OCI-LY3 (cell line): ENCODE results near the gene PPP1R3C.

Source experiments
- H2AFZ ChIP-seq: fragments of 200-600, 300-600 bp; shearing (Covaris generic); 2 replicates; pipeline ENCODE4 v1.6.0; 2014; ENCODE audit warnings: antibody characterized with exemption, low read depth, low read length
- H3K27ac ChIP-seq: fragments of 200-600, 300-600 bp; sonication (generic); 2 replicates; pipeline ENCODE4 v1.5.1; 2014; ENCODE audit warnings: mild to moderate bottlenecking, low read length, moderate library complexity, mixed read lengths
- H3K27me3 ChIP-seq: fragments of 200-600, 300-600 bp; sonication (generic); 2 replicates; pipeline ENCODE4 v1.6.1; 2014; ENCODE audit warnings: low read depth, low read length, mixed read lengths
- H3K36me3 ChIP-seq: fragments of 200-600, 300-600 bp; sonication (generic); replicated peaks from 2 replicates; pipeline ENCODE3; 2014; ENCODE audit warnings: low read depth, low read length, mixed read lengths
- H3K4me1 ChIP-seq: fragments of 300-600, 200-600 bp; sonication (generic); 2 replicates; pipeline ENCODE4 v1.6.1; 2014; ENCODE audit warnings: low read length, mixed read lengths
- H3K4me2 ChIP-seq: fragments of 200-600, 300-600 bp; sonication (generic); 2 replicates; pipeline ENCODE4 v1.6.1; 2014; ENCODE audit warnings: low read length, mixed read lengths
- H3K4me3 ChIP-seq: fragments of 300-600, 200-600 bp; sonication (generic); 2 replicates; pipeline ENCODE4 v1.5.1; 2014; ENCODE audit warnings: antibody characterized with exemption, mild to moderate bottlenecking, low read length, moderate library complexity
- H3K79me2 ChIP-seq: fragments of 300-600, 200-600 bp; shearing (Covaris generic); 2 replicates; pipeline ENCODE4 v1.6.1; 2014; ENCODE audit warnings: mild to moderate bottlenecking, low read length, mixed read lengths
- H3K9ac ChIP-seq: fragments of 300-600, 200-600 bp; shearing (Covaris generic); 2 replicates; pipeline ENCODE4 v1.6.0; 2014; ENCODE audit warnings: mild to moderate bottlenecking, low read length, moderate library complexity
- H3K9me3 ChIP-seq: fragments of 200-600, 300-600 bp; shearing (Covaris generic); 2 replicates; pipeline ENCODE4 v1.6.1; 2014; ENCODE audit warnings: low read length, mixed read lengths; ENCODE audit not compliant: insufficient read depth
- H4K20me1 ChIP-seq: fragments of 200-600, 300-600 bp; sonication (generic); 2 replicates; pipeline ENCODE4 v1.6.1; 2016; ENCODE audit warnings: low read length, mixed read lengths; ENCODE audit not compliant: insufficient read depth
- EZH2phosphoT487 ChIP-seq: fragments of 200-600 bp; shearing (Covaris generic); IDR thresholded peaks from 2 replicates; pipeline ENCODE4 v1.6.1; 2018; ENCODE audit warnings: antibody characterized with exemption, mixed run types, low read depth
- TF ChIP-seq, protein P1 (sequence below): fragments of 200-600, 300-600 bp; sonication (generic); IDR thresholded peaks from 2 replicates; pipeline ENCODE4 v1.5.1; 2014; ENCODE audit warnings: antibody characterized with exemption, low read length, low read depth

The PPP1R3C gene

DNA sequence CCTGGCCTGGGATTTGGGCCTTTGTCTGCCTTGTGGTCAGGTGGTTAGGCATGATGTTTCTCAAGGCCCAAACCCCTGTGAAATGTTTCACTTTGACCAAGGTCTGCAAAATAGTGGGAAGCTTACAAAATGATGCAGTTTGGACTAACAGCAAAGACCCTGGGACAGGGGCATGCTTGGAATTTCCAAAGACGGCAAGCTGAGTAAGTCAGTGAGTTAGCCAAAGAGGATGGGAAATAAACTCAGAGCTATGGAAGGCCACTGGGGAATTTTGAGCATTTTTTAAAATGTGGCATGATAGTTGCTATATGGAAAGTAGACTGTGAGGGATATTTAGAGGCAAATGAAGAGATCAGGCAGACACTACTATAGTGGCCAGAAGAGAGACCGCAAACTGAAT is 31.6 kb upstream of the PPP1R3C start:
- 0 out of 2 replicates have a peak, but pooled peaks cover 6% of the 10 kb centered on the region for H3K4me1 ChIP-seq
- H3K36me3 ChIP-seq: no peaks in the 10 kb centered on the region
- no peak overlapping the region for H3K4me3 ChIP-seq
- H4K20me1 ChIP-seq: no peaks in the 10 kb centered on the region
- no peak overlapping the region for H3K9ac ChIP-seq
- H3K4me2 ChIP-seq: no peak overlapping the region
- no peaks in the 10 kb centered on the region for H3K27me3 ChIP-seq
- no peak overlapping the region for H2AFZ ChIP-seq
- no peaks in the 10 kb centered on the region for H3K79me2 ChIP-seq
- H3K9me3 ChIP-seq: no peaks in the 10 kb centered on the region
- no peak overlapping the region for H3K27ac ChIP-seq
- TF ChIP-seq, protein P1, sequence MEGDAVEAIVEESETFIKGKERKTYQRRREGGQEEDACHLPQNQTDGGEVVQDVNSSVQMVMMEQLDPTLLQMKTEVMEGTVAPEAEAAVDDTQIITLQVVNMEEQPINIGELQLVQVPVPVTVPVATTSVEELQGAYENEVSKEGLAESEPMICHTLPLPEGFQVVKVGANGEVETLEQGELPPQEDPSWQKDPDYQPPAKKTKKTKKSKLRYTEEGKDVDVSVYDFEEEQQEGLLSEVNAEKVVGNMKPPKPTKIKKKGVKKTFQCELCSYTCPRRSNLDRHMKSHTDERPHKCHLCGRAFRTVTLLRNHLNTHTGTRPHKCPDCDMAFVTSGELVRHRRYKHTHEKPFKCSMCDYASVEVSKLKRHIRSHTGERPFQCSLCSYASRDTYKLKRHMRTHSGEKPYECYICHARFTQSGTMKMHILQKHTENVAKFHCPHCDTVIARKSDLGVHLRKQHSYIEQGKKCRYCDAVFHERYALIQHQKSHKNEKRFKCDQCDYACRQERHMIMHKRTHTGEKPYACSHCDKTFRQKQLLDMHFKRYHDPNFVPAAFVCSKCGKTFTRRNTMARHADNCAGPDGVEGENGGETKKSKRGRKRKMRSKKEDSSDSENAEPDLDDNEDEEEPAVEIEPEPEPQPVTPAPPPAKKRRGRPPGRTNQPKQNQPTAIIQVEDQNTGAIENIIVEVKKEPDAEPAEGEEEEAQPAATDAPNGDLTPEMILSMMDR: no peak
- no peak for TF ChIP-seq EZH2phosphoT487

GRCh38 chr10:91662993-91663392 is 30.1 kb upstream of the PPP1R3C start:
- no peaks in the 10 kb centered on the region for H3K27me3 ChIP-seq
- no peaks in the 10 kb centered on the region for H3K9me3 ChIP-seq
- H2AFZ ChIP-seq: no peak overlapping the region
- no peaks in the 10 kb centered on the region for H3K36me3 ChIP-seq
- H3K4me2 ChIP-seq: no peak overlapping the region
- H3K4me3 ChIP-seq: no peak overlapping the region
- no peaks in the 10 kb centered on the region for H4K20me1 ChIP-seq
- TF ChIP-seq EZH2phosphoT487: no peak
- TF ChIP-seq, protein P1: no peak
- H3K79me2 ChIP-seq: no peaks in the 10 kb centered on the region
- 0 out of 2 replicates have a peak, but pooled peaks cover 6% of the 10 kb centered on the region for H3K4me1 ChIP-seq
- no peak overlapping the region for H3K27ac ChIP-seq
- H3K9ac ChIP-seq: no peak overlapping the region

DNA sequence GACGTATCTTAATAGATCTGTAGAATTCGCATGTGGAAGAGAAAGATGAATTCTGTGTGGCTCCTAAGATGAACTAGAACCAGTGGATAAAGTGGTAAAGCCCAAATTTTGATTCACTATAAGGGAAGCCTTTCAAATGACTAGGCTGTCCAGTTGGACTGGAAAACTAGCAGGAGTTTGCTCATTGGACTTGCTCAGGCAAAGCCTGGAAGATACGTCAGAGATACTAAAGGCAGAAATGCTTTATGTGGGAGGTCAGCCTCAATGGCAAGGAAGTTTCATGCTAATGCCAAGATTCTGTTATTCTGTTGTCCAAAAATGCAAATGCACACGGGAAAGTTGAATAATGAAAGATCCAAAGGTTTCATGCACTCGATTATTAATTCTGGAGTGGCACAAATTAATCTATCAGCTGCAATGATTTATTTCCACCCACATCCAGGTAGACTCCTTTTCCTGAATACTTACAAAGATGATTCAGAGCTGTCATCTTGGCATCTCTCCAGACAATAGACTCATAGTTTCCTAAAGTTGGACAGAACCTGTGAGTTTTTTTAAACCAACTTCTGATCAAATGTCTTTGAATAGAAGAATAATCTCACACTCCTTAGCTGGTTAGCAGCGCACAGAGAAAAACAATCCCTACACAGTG is 20.5 kb upstream of the PPP1R3C start:
- TF ChIP-seq EZH2phosphoT487: no peak
- TF ChIP-seq, protein P1: no peak
- Histone ChIP-seq H3K27ac (no peak overlapping the region), H2AFZ (no peak overlapping the region), H3K36me3 (no peaks in the 10 kb centered on the region), H3K9ac (no peak overlapping the region), H3K4me3 (no peak overlapping the region), H3K79me2 (no peaks in the 10 kb centered on the region), H4K20me1 (no peaks in the 10 kb centered on the region), H3K27me3 (no peaks in the 10 kb centered on the region), H3K4me1 (no peaks in the 10 kb centered on the region), H3K9me3 (no peaks in the 10 kb centered on the region), H3K4me2 (no peak overlapping the region)

- Histone ChIP-seq H3K4me1 (no peaks in the 10 kb centered on the region), H3K9me3 (no peaks in the 10 kb centered on the region), H3K27me3 (no peaks in the 10 kb centered on the region), H3K36me3 (no peaks in the 10 kb centered on the region), H3K9ac (no peak overlapping the region), H3K79me2 (no peaks in the 10 kb centered on the region), H4K20me1 (no peaks in the 10 kb centered on the region), H2AFZ (no peak overlapping the region), H3K4me3 (no peak overlapping the region), H3K4me2 (no peak overlapping the region), H3K27ac (no peak overlapping the region)
- no peak for TF ChIP-seq EZH2phosphoT487
- TF ChIP-seq, protein P1: no peak
Observed at GRCh38 chr10:91652364-91652763, 19.5 kb upstream of the PPP1R3C start.
